GM23248 (cell line): ENCODE data around the gene VASN.

ENCODE experiments used
- EZH2 ChIP-seq: fragments of 200-600 bp; sonication (generic); IDR thresholded peaks from 2 replicates; pipeline ENCODE4 v1.6.1; 2018; ENCODE audit warnings: antibody characterized with exemption, mild to moderate bottlenecking; ENCODE audit not compliant: insufficient read depth, poor library complexity, severe bottlenecking
- EZH2phosphoT487 ChIP-seq: fragments of 200-600 bp; sonication (generic); IDR thresholded peaks from 2 replicates; pipeline ENCODE4 v1.6.1; 2018; ENCODE audit warnings: antibody characterized with exemption, moderate library complexity, mild to moderate bottlenecking, low read depth; ENCODE audit not compliant: insufficient read depth

- TF ChIP-seq EZH2 (no peak), EZH2phosphoT487 (no peak)
These were observed 36.7 kb downstream of the VASN start for GRCh38 chr16:4408323-4408690.
